H9 (cell line): ENCODE data around the gene DYRK1A. TPM values are rescaled to one million over a fixed set of nuclear protein-coding genes. Genes with fewer than 3 reads are reported as not detected.
A peak's percentile ranks its signal among the peaks of the same experiment; 100 is the strongest.

Experiments used
- DNase-seq: peaks from one replicate; pipeline ENCODE4 v3.0.0-alpha.2; 2017
- H2AFZ ChIP-seq: one replicate; pipeline ENCODE4 v1.6.1; 2013; ENCODE audit warnings: mild to moderate bottlenecking, low read length, control low read depth, moderate library complexity
- H2AK5ac ChIP-seq: 2 replicates; pipeline ENCODE4 v1.6.1; 2013; ENCODE audit warnings: low read length, control low read depth, mixed read lengths; ENCODE audit not compliant: insufficient read length
- H2BK120ac ChIP-seq: one replicate; pipeline ENCODE4 v1.6.1; 2013; ENCODE audit warnings: low read depth, mild to moderate bottlenecking, low read length, control low read depth, inconsistent platforms; ENCODE audit not compliant: poor library complexity, severe bottlenecking
- H2BK12ac ChIP-seq: 2 replicates; pipeline ENCODE4 v1.6.1; 2013; ENCODE audit warnings: low read length, control low read depth, mixed read lengths, low read depth; ENCODE audit not compliant: insufficient read length
- H2BK15ac ChIP-seq: 2 replicates; pipeline ENCODE4 v1.6.1; 2013; ENCODE audit warnings: low read depth, low read length, control low read depth
- H2BK20ac ChIP-seq: one replicate; pipeline ENCODE4 v1.6.1; 2013; ENCODE audit warnings: low read depth, mild to moderate bottlenecking, low read length, control low read depth, inconsistent platforms; ENCODE audit not compliant: poor library complexity, severe bottlenecking
- H2BK5ac ChIP-seq: 2 replicates; pipeline ENCODE4 v1.6.1; 2013; ENCODE audit warnings: low read length, control low read depth, mixed read lengths; ENCODE audit not compliant: insufficient read length
- H3K14ac ChIP-seq: 2 replicates; pipeline ENCODE4 v1.6.1; 2013; ENCODE audit warnings: low read length, control low read depth; ENCODE audit not compliant: insufficient read depth
- H3K18ac ChIP-seq: 2 replicates; pipeline ENCODE4 v1.6.1; 2013; ENCODE audit warnings: low read depth, mild to moderate bottlenecking, mixed read lengths, low read length, control low read depth; ENCODE audit not compliant: insufficient read length
- H3K23ac ChIP-seq: 2 replicates; pipeline ENCODE4 v1.6.1; 2013; ENCODE audit warnings: low read length, control low read depth, mixed read lengths, low read depth; ENCODE audit not compliant: insufficient read length
- H3K23me2 ChIP-seq: 2 replicates; pipeline ENCODE4 v1.6.1; 2013; ENCODE audit warnings: low read depth, mild to moderate bottlenecking, mixed read lengths, low read length, control low read depth; ENCODE audit not compliant: insufficient read length, poor library complexity, severe bottlenecking
- H3K27ac ChIP-seq: 2 replicates; pipeline ENCODE4 v1.5.1; 2013; ENCODE audit warnings: low read length, control low read depth, mixed read lengths, low read depth; ENCODE audit not compliant: insufficient read length
- H3K27me3 ChIP-seq: 2 replicates; pipeline ENCODE4 v1.6.1; 2013; ENCODE audit warnings: low read length, control low read depth, inconsistent platforms; ENCODE audit not compliant: insufficient read depth
- H3K4ac ChIP-seq: 2 replicates; pipeline ENCODE4 v1.6.1; 2013; ENCODE audit warnings: low read depth, mild to moderate bottlenecking, control low read depth, inconsistent platforms, low read length, moderate library complexity
- H3K4me1 ChIP-seq: 2 replicates; pipeline ENCODE4 v1.6.1; 2013; ENCODE audit warnings: low read length, control low read depth, inconsistent platforms; ENCODE audit not compliant: insufficient read depth
- H3K4me2 ChIP-seq: 2 replicates; pipeline ENCODE4 v1.6.1; 2013; ENCODE audit warnings: low read length, control low read depth, mixed read lengths; ENCODE audit not compliant: insufficient read length, insufficient read depth
- H3K56ac ChIP-seq: 2 replicates; pipeline ENCODE4 v1.6.1; 2013; ENCODE audit warnings: low read depth, mild to moderate bottlenecking, mixed read lengths, low read length, control low read depth; ENCODE audit not compliant: insufficient read length
- H3K79me1 ChIP-seq: 2 replicates; pipeline ENCODE4 v1.6.1; 2013; ENCODE audit warnings: low read depth, mild to moderate bottlenecking, moderate library complexity, low read length, control low read depth, inconsistent platforms; ENCODE audit not compliant: insufficient read depth, poor library complexity, severe bottlenecking
- H3K79me2 ChIP-seq: 2 replicates; pipeline ENCODE4 v1.6.1; 2013; ENCODE audit warnings: low read length, control low read depth, inconsistent platforms; ENCODE audit not compliant: insufficient read depth
- H3K9ac ChIP-seq: 2 replicates; pipeline ENCODE4 v1.6.1; 2013; ENCODE audit warnings: low read length, control low read depth, mixed read lengths; ENCODE audit not compliant: insufficient read length; ENCODE audit errors: extremely low read depth
- H3K9me3 ChIP-seq: one replicate; pipeline ENCODE4 v1.6.1; 2013; ENCODE audit warnings: low read depth, low read length, inconsistent platforms; ENCODE audit not compliant: control insufficient read depth
- H3T11ph ChIP-seq: one replicate; pipeline ENCODE4 v1.6.1; 2013; ENCODE audit warnings: mild to moderate bottlenecking, low read length, control low read depth, inconsistent platforms
- H4K20me1 ChIP-seq: one replicate; pipeline ENCODE4 v1.6.1; 2013; ENCODE audit not compliant: control insufficient read depth, insufficient read length, insufficient read depth
- H4K5ac ChIP-seq: 2 replicates; pipeline ENCODE4 v1.6.1; 2013; ENCODE audit warnings: low read depth, mild to moderate bottlenecking, mixed read lengths, low read length, control low read depth; ENCODE audit not compliant: insufficient read length
- H4K8ac ChIP-seq: replicated peaks from 2 replicates; pipeline ENCODE4 v1.6.1; 2013; ENCODE audit warnings: low read length, control low read depth, mixed read lengths, low read depth; ENCODE audit not compliant: insufficient read length
- H4K91ac ChIP-seq: 2 replicates; pipeline ENCODE4 v1.6.1; 2013; ENCODE audit warnings: low read depth, mild to moderate bottlenecking, moderate library complexity, mixed read lengths, low read length, control low read depth; ENCODE audit not compliant: insufficient read length
- H3K27ac Mint-ChIP-seq, 3 experiments: 2 replicates in 2 of 3; 3 replicates in 1 of 3; pipeline ENCODE4 v1.8.0; 2020 to 2021; ENCODE audit warnings: mixed read lengths in 3 of 3, mild to moderate bottlenecking in 1 of 3, moderate library complexity in 1 of 3
- H3K27me3 Mint-ChIP-seq: 2 replicates; pipeline ENCODE4 v1.8.0; 2021; ENCODE audit warnings: low read depth, mild to moderate bottlenecking, moderate library complexity, mixed read lengths
- H3K36me3 Mint-ChIP-seq, 3 experiments: 2 replicates in 2 of 3; 3 replicates in 1 of 3; pipeline ENCODE4 v1.8.0; 2020 to 2021; ENCODE audit warnings: low read depth in 3 of 3, mixed read lengths in 3 of 3; ENCODE audit not compliant: insufficient read depth in 1 of 3
- H3K4me1 Mint-ChIP-seq, 2 experiments: 2 replicates each; pipeline ENCODE4 v1.8.0; 2020; ENCODE audit warnings: mixed read lengths in 2 of 2
- H3K4me3 Mint-ChIP-seq, 2 experiments: 2 replicates in 1 of 2; 3 replicates in 1 of 2; pipeline ENCODE4 v1.8.0; 2020 to 2021; ENCODE audit warnings: mild to moderate bottlenecking in 2 of 2, mixed read lengths in 2 of 2, moderate library complexity in 1 of 2
- H3K9me3 Mint-ChIP-seq, 2 experiments: 2 replicates in 1 of 2; 3 replicates in 1 of 2; pipeline ENCODE4 v1.8.0; 2020; ENCODE audit warnings: mild to moderate bottlenecking in 2 of 2, mixed read lengths in 2 of 2, moderate library complexity in 1 of 2
- WGBS: extraction: QIAGEN DNeasy Blood & Tissue Kit; methylation state at CpG from one replicate; pipeline ENCODE4 v1.1.7; 2013; ENCODE audit warnings: missing lambda C conversion rate, low lambda C conversion rate, mixed read lengths; ENCODE audit not compliant: insufficient read length; ENCODE audit errors: extremely low coverage; 5-methylcytosine and 5-hydroxymethylcytosine counted together
- total RNA-seq: library from RNA; stranded (reverse); gene quantifications from 2 replicates; pipeline ENCODE4 v1.2.1, GENCODE V29; 2021
- TF ChIP-seq, protein P1 (sequence below): fragments of 200-600 bp; sonication (generic); conservative IDR thresholded peaks from 3 replicates; pipeline ENCODE4 v1.8.0; 2021; ENCODE audit warnings: antibody characterized with exemption, mild to moderate bottlenecking

Gene DYRK1A
- total RNA-seq, 1 experiment from 2014 or later: 73.6 TPM

GRCh38 chr21:37445228-37445627 lies 78.7 kb downstream of the DYRK1A start:
- Histone ChIP-seq H4K20me1 (no peaks in the 10 kb centered on the region), H2BK15ac (no peak overlapping the region), H3K23ac (no peak overlapping the region), H3K79me2 (peaks cover 44% of the 10 kb centered on the region), H3T11ph (no peak overlapping the region), H3K4me2 (no peak overlapping the region), H3K14ac (no peak overlapping the region), H3K9me3 (no peaks in the 10 kb centered on the region), H2BK12ac (no peak overlapping the region), H3K79me1 (peaks cover 5% of the 10 kb centered on the region), H3K9ac (no peak overlapping the region), H2BK5ac (no peak overlapping the region), H2BK120ac (no peak overlapping the region), H3K27me3 (no peaks in the 10 kb centered on the region), H3K4me1 (peaks cover 13% of the 10 kb centered on the region; the same call in 1 of the 2 replicates), H4K5ac (no peak overlapping the region), H3K4ac (no peak overlapping the region), H3K56ac (no peak overlapping the region), H3K18ac (no peak overlapping the region), H3K23me2 (no peaks in the 10 kb centered on the region), H2AFZ (no peak overlapping the region), H4K8ac (no peak overlapping the region), H2AK5ac (no peak overlapping the region), H3K27ac (no peak overlapping the region), H2BK20ac (no peak overlapping the region), H4K91ac (no peak overlapping the region)
- Mint-ChIP-seq H3K9me3 (no peaks in the 10 kb centered on the region), H3K27ac (peak overlapping the region in 2 of 3 experiments; percentile 2 to 13; a peak in 3 of 7 replicates), H3K4me1 (peaks cover 64 to 67% of the 10 kb centered on the region in 2 experiments), H3K36me3 (peaks cover 0 to 6% (median 4%) of the 10 kb centered on the region in 3 experiments; a peak in 4 of 7 replicates), H3K4me3 (no peak overlapping the region), H3K27me3 (no peaks in the 10 kb centered on the region)
- TF ChIP-seq, protein P1, sequence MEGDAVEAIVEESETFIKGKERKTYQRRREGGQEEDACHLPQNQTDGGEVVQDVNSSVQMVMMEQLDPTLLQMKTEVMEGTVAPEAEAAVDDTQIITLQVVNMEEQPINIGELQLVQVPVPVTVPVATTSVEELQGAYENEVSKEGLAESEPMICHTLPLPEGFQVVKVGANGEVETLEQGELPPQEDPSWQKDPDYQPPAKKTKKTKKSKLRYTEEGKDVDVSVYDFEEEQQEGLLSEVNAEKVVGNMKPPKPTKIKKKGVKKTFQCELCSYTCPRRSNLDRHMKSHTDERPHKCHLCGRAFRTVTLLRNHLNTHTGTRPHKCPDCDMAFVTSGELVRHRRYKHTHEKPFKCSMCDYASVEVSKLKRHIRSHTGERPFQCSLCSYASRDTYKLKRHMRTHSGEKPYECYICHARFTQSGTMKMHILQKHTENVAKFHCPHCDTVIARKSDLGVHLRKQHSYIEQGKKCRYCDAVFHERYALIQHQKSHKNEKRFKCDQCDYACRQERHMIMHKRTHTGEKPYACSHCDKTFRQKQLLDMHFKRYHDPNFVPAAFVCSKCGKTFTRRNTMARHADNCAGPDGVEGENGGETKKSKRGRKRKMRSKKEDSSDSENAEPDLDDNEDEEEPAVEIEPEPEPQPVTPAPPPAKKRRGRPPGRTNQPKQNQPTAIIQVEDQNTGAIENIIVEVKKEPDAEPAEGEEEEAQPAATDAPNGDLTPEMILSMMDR: no peak
- no CpG with 5 or more reads among the region's 5 CpGs for WGBS
- DNase-seq: no peak
